GM15510 (cell line): ENCODE results near the gene POLE3.

Experiments used
- POLR2A ChIP-seq: IDR thresholded peaks from 3 replicates; pipeline ENCODE4 v1.6.1; 2011; ENCODE audit warnings: borderline replicate concordance; ENCODE audit not compliant: insufficient read length; ENCODE audit errors: extremely low read depth

The POLE3 gene

DNA sequence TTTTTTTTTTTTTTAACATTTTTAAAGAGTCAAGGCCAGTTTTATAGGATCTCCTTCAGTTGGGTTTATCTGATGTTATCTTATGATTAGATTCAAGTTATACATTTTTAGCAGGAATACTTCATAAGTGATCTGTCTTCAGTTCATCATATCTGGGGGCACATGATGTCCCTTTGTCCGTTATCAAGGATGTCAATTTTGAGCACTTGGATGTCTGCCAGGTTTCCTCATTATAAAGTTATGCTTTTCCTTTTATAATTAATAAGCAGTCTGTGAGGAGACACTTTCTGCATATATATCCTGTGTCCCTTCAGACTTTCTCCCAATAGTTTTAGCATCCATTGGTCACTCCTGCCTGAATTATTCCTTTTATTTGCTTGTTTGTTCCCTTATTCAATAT lies 45.5 kb downstream of the POLE3 start:
- no peak for TF ChIP-seq POLR2A

DNA sequence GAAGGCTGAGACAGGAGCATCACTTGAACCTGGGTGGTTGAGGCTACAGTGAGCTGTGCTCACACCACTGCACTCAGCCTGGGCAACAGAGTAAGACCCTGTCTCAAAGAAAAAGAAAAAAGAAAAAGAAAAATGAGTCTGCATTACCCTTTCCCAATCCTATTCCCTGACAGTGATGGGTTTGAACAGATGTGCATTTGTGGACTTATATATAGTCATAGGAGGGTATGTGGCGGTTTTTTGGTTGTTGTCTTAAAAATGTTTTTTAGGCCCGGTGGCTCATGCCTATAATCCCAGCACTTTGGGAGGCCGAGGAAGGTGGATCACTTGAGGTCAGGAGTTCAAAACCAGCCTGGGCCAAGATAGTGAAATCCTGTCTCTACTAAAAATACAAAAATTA lies 47.1 kb downstream of the POLE3 start:
- no peak for TF ChIP-seq POLR2A

DNA sequence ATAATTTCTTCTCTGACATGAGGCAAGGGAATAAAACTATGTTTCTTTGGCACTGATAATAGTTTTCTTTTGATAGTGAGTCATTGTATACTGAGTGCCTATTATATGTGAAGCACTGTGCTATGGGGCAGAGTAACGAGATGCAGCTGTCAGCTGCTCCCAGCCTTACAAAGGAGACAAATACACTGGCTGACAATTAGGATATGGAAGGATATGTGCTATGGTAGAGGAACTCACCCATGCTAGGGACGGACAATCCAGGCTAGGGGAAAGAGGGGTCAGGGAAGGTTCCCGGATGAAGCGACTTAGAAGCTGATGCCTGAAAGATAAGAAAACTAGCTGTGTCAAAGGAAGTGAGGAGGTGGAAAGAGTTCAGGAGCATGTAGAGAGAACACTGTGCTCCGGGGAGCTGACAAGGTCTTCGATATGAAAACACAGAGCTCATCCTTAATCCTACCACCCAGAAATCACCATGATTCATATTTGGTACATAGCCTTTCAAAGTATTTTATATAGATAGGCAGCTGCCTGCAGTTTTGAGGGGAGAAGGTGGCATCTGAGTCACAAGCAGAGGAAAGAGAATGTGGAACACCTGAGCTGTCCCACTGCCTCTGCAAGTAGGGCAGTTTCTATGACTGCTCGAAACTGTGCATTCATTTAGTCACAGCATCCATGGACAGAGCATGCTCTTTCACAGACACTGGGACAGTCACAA lies 49.0 kb downstream of the POLE3 start:
- TF ChIP-seq POLR2A, result no peak

- no peak for TF ChIP-seq POLR2A
These were observed 50.1 kb downstream of the POLE3 start for GRCh38 chr9:113360242-113360842.

DNA sequence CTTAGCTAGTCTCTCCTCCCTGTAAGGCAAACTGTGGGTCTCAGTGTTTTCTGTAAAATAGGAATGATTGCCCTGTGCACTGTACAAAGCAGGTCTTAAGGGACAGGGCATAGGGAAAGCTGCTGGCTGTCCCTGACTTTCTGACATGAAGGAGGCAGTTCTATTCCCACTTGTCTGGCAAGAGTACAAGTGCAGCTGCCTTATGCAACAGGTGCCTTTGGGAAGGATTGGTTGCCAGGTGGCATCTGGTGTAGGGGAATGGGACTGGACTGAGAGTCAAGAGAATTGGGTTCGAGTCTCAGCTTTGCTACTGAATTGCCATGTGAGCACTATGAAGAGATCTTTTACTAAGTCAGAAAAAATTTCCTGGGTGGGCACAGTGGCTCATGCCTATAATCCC lies 51.1 kb downstream of the POLE3 start:
- TF ChIP-seq POLR2A, result no peak
